HEK293 (cell line): ENCODE measurements around the gene IRAK4.

Source experiments
- GLI4 ChIP-seq: fragments of 450-650 bp; formaldehyde crosslinking; IDR thresholded peaks from 2 replicates; pipeline ENCODE4 v1.5.1; 2016; ENCODE audit warnings: missing biosample characterization, missing genetic modification characterization
- ZBTB26 ChIP-seq: fragments of 450-650 bp; formaldehyde crosslinking; optimal IDR thresholded peaks from 2 replicates; pipeline ENCODE3; 2016; ENCODE audit warnings: missing biosample characterization, mild to moderate bottlenecking, missing genetic modification characterization
- ZNF133 ChIP-seq: fragments of 450-650 bp; formaldehyde crosslinking; IDR thresholded peaks from 2 replicates; pipeline ENCODE4 v1.5.1; 2016; ENCODE audit warnings: missing biosample characterization, missing genetic modification characterization
- ZNF274 ChIP-seq, 2 experiments: fragments of 200-500 bp in 1 of 2; fragments of 450-650 bp in 1 of 2; sonication (Bioruptor generic) in 1 of 2; formaldehyde crosslinking in 1 of 2; IDR thresholded peaks; 2 replicates each; pipeline versions ENCODE4 v1.5.1 to v1.6.1; 2014 to 2016; ENCODE audit warnings: borderline replicate concordance in 1 of 2, inconsistent platforms in 1 of 2, low read length in 1 of 2, missing biosample characterization in 1 of 2, missing genetic modification characterization in 1 of 2
- ZNF704 ChIP-seq: fragments of 450-650 bp; formaldehyde crosslinking; IDR thresholded peaks from 2 replicates; pipeline ENCODE4 v1.5.1; 2016; ENCODE audit warnings: missing biosample characterization, missing genetic modification characterization

GRCh38 chr12:43812057-43812456 is 53.3 kb downstream of the IRAK4 start:
- TF ChIP-seq ZBTB26 (tag by site-specific recombination) (no peak), ZNF274 (IDR thresholded peaks at IDR 0.05; ENCODE audit: low read length) (no peak), ZNF274 (tag by site-specific recombination; IDR thresholded peaks at IDR 0.05; ENCODE audit: borderline replicate concordance) (no peak), ZNF704 (tag by site-specific recombination) (no peak), ZNF133 (tag by site-specific recombination) (no peak), GLI4 (tag by site-specific recombination) (no peak)
